Panc1 (cell line): ENCODE data around the gene SRRT. TPM values are rescaled to one million over a fixed set of nuclear protein-coding genes. Genes with fewer than 3 reads are reported as not detected.

Source experiments
- ATAC-seq: fragments of 200-7000 bp; cut with Tn5 transposase; 2 replicates; pipeline ENCODE4 v1.9.1; 2020; ENCODE audit warnings: mild to moderate bottlenecking, moderate library complexity
- BruUV-seq: library from RNA; stranded (reverse); fragments of 400-500 nt; replicated peaks from 2 replicates; lab custom pipeline; 2021; lab: Mats Ljungman, UMichigan
- CTCF ChIA-PET: fragments of 300-600 bp; sonication (Branson Sonifier 250); formaldehyde crosslinking; loops from one replicate; lab custom pipeline; 2022; ENCODE audit warnings: antibody characterized with exemption; lab: Charles Lee
- POLR2A ChIA-PET: fragments of 300-600 bp; sonication (Branson Sonifier 250); formaldehyde crosslinking; loops from one replicate; lab custom pipeline; 2022; ENCODE audit warnings: antibody characterized with exemption; lab: Charles Lee
- DNase-seq: peaks from one replicate; pipeline ENCODE4 v3.0.0-alpha.2; 2010; ENCODE audit warnings: low read depth, low spot score
- H3K27ac ChIP-seq: 2 replicates; pipeline ENCODE4 v1.5.1; 2011; ENCODE audit warnings: mild to moderate bottlenecking, low read length, inconsistent platforms
- H3K27me3 ChIP-seq: fragments of 200-500 bp; sonication (Bioruptor generic); 2 replicates; pipeline ENCODE4 v1.6.0; 2014; ENCODE audit warnings: low read length, inconsistent platforms; ENCODE audit not compliant: control insufficient read depth, insufficient read depth
- H3K36me3 ChIP-seq: fragments of 200-500 bp; sonication (Bioruptor generic); 2 replicates; pipeline ENCODE4 v1.5.1; 2014; ENCODE audit warnings: inconsistent platforms, mild to moderate bottlenecking, low read length, moderate library complexity; ENCODE audit not compliant: control insufficient read depth, insufficient read depth
- H3K4me1 ChIP-seq: 2 replicates; pipeline ENCODE4 v1.5.1; 2011; ENCODE audit warnings: inconsistent platforms, mild to moderate bottlenecking, low read length, moderate library complexity; ENCODE audit not compliant: control insufficient read depth, insufficient read depth
- H3K4me3 ChIP-seq, 2 experiments: 2 replicates each; pipeline ENCODE4 v1.5.1; 2011 to 2012; ENCODE audit warnings: low read depth in 2 of 2, low read length in 2 of 2, mild to moderate bottlenecking in 2 of 2, inconsistent platforms in 1 of 2, moderate library complexity in 1 of 2
- H3K9me3 ChIP-seq: fragments of 200-500 bp; sonication (Bioruptor generic); 2 replicates; pipeline ENCODE4 v1.5.1; 2014; ENCODE audit warnings: low read depth, mild to moderate bottlenecking, inconsistent platforms, low read length, moderate library complexity; ENCODE audit not compliant: control insufficient read depth, insufficient read depth
- POLR2AphosphoS5 ChIP-seq: IDR thresholded peaks from 2 replicates; pipeline ENCODE4 v1.6.1; 2012; ENCODE audit warnings: mild to moderate bottlenecking, low read depth, low read length, moderate library complexity
- SIN3A ChIP-seq: IDR thresholded peaks from 2 replicates; pipeline ENCODE4 v1.6.1; 2012; ENCODE audit warnings: low read depth, mild to moderate bottlenecking, low read length, moderate library complexity, borderline replicate concordance; ENCODE audit not compliant: insufficient read depth
- TCF7L2 ChIP-seq: IDR thresholded peaks from 2 replicates; pipeline ENCODE4 v1.6.1; 2011; ENCODE audit warnings: mild to moderate bottlenecking, low read depth, low read length, inconsistent platforms
- in situ Hi-C: cut with HindIII; loops from 2 replicates; pipeline ENCODE4 v1.10.0; 2016; ENCODE audit warnings: low sequenced_read_pairs, low pct_unique_long_range_greater_than_20kb
- intact Hi-C: fragments of 100-400 bp; cut with micrococcal nuclease; formaldehyde crosslinking; loops from one replicate; pipeline ENCODE4 v1.10.0; 2022; ENCODE audit not compliant: unreplicated experiment
- total RNA-seq: library from RNA; stranded (reverse); gene quantifications from one replicate; pipeline ENCODE4 v1.2.1, GENCODE V29; 2021; ENCODE audit not compliant: unreplicated experiment
- TF ChIP-seq, protein P1 (sequence below), 2 experiments: IDR thresholded peaks; 2 replicates each; pipeline ENCODE4 v1.6.1; 2011 to 2012; ENCODE audit warnings: low read depth in 2 of 2, control low read depth in 1 of 2, low read length in 1 of 2, mild to moderate bottlenecking in 1 of 2, moderate library complexity in 1 of 2; ENCODE audit not compliant: insufficient read depth in 1 of 2
- TF ChIP-seq, protein P2 (sequence below): fragments of 450-650 bp; IDR thresholded peaks from 2 replicates; pipeline ENCODE4 v1.5.1; 2017; ENCODE audit warnings: mild to moderate bottlenecking

The SRRT gene
- total RNA-seq, 1 experiment from 2014 or later = 248 TPM

DNA sequence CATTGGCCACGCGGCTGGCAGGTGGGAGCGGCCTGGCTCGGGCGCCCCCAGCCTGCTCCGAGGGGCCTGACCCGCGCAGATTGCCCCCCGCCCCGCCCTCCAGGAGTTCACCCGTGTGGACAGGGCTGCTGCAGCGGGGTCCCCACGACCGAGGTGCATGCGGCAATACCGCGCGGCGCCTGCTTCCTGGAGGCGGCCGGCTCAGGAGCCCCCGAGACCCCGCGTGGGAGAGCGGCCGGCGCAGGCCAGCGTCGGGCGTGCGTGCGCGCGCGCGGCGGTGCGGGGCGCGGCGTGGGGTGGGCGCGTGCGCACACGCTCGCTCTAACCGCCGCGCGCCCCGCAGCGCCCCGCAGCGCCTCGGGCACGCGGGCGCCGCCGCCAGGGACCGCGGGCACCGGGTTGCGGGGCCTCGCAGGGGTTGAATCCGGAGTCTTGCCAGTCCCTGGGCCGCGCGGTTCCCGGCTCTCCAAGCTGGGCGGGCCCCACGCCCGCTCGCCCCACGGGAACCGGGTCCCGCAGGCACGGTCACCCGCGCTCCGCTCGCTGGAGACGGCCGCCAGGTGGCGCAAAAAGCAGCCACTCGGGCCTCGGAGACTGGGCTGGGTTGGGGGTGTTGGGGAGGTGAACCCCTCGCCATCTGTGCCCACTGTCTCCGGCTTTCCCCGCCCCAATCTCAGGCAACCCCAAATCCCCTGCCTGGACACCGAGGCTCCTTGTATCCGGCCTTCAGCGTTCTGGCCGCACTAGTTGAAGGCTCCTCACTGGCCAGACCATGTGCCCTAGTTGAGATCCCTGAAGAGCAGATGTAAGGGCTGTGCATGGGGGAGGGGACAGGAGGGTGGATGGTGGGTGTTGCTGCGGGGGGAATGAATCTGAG is 22.1 kb downstream of the SRRT start:
- CTCF ChIA-PET = no interaction called here
- no peaks in the 10 kb centered on the region; the same call in 1 of the 2 replicates for H3K27me3 ChIP-seq
- in situ Hi-C loops = no loop called here

DNA sequence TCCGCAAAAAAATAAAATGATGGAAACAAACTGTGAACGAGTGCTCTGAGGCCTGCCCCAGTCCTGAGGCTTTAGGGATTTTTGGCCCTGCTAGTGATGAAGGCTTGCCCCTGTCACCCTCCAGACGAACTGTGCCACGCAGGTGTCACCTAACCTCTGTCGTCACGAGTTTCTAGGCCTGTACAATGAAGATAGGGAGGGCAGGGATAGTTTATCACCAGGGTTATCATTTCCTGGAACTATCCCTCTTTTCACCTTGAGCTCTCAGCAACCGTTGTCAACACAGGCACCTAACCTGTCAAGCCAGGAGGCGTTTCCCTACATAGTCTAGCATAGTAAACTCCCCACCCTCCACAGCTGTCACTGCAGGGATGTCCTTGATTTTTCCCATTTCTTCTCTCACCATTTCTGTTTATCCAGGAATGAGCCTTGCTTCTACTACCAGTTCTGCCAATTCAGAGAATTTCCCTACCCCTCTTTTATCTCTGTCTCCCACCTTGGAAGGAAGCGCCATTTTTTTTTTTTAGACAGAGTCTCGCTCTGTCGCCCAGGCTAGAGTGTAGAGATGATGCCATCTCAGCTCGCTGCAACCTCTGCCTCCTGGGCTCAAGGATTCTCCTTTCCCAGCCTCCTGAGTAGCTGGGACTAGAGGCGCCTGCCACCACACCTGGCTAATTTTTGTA is 23.0 kb downstream of the SRRT start:
- peaks cover 13% of the 10 kb centered on the region for H3K4me1 ChIP-seq
- no peak for TF ChIP-seq POLR2AphosphoS5
- TF ChIP-seq, protein P1, sequence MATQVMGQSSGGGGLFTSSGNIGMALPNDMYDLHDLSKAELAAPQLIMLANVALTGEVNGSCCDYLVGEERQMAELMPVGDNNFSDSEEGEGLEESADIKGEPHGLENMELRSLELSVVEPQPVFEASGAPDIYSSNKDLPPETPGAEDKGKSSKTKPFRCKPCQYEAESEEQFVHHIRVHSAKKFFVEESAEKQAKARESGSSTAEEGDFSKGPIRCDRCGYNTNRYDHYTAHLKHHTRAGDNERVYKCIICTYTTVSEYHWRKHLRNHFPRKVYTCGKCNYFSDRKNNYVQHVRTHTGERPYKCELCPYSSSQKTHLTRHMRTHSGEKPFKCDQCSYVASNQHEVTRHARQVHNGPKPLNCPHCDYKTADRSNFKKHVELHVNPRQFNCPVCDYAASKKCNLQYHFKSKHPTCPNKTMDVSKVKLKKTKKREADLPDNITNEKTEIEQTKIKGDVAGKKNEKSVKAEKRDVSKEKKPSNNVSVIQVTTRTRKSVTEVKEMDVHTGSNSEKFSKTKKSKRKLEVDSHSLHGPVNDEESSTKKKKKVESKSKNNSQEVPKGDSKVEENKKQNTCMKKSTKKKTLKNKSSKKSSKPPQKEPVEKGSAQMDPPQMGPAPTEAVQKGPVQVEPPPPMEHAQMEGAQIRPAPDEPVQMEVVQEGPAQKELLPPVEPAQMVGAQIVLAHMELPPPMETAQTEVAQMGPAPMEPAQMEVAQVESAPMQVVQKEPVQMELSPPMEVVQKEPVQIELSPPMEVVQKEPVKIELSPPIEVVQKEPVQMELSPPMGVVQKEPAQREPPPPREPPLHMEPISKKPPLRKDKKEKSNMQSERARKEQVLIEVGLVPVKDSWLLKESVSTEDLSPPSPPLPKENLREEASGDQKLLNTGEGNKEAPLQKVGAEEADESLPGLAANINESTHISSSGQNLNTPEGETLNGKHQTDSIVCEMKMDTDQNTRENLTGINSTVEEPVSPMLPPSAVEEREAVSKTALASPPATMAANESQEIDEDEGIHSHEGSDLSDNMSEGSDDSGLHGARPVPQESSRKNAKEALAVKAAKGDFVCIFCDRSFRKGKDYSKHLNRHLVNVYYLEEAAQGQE (IDR thresholded peaks at IDR 0.05; ENCODE audit: insufficient read depth in 1 of 2, low read depth in 2 of 2, low read length in 1 of 2) = no peak
- TF ChIP-seq TCF7L2 = no peak
- no peak for TF ChIP-seq SIN3A
- TF ChIP-seq, protein P2, sequence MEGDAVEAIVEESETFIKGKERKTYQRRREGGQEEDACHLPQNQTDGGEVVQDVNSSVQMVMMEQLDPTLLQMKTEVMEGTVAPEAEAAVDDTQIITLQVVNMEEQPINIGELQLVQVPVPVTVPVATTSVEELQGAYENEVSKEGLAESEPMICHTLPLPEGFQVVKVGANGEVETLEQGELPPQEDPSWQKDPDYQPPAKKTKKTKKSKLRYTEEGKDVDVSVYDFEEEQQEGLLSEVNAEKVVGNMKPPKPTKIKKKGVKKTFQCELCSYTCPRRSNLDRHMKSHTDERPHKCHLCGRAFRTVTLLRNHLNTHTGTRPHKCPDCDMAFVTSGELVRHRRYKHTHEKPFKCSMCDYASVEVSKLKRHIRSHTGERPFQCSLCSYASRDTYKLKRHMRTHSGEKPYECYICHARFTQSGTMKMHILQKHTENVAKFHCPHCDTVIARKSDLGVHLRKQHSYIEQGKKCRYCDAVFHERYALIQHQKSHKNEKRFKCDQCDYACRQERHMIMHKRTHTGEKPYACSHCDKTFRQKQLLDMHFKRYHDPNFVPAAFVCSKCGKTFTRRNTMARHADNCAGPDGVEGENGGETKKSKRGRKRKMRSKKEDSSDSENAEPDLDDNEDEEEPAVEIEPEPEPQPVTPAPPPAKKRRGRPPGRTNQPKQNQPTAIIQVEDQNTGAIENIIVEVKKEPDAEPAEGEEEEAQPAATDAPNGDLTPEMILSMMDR = no peak
- intact Hi-C loops (loop anchor here (2.0 to 5.0 kb wide), 2 partner anchors 161 to 179 kb away; no protein-coding TSS in a partner anchor), in situ Hi-C loops (no loop called here)
- H3K36me3 ChIP-seq = no peaks in the 10 kb centered on the region
- ChIA-PET CTCF (interaction anchor here (0.8 to 1.8 kb wide), 2 partner anchors 14 to 161 kb away, joined by 3 to 14 read pairs; no protein-coding TSS in a partner anchor), POLR2A (interaction anchor here (0.6 to 0.8 kb wide), 2 partner anchors 11 to 119 kb away, joined by 3 to 4 read pairs; no protein-coding TSS in a partner anchor)
- no peak overlapping the region for H3K4me3 ChIP-seq
- no peaks in the 10 kb centered on the region; the same call in 1 of the 2 replicates for H3K27me3 ChIP-seq
- ATAC-seq (no peak), DNase-seq (no peak)
- BruUV-seq = no TSS peak
- H3K9me3 ChIP-seq = no peaks in the 10 kb centered on the region
- H3K27ac ChIP-seq = no peak overlapping the region

More for the DNA sequence above, 22.1 kb downstream of the SRRT start:
- intact Hi-C loops = loop anchor here (2.0 to 5.0 kb wide), 2 partner anchors 162 to 180 kb away; no protein-coding TSS in a partner anchor
- TF ChIP-seq POLR2AphosphoS5 (no peak), SIN3A (0 out of 2 replicates have a peak, but pooled peaks have one; percentile 27), TCF7L2 (no peak)
- TF ChIP-seq, protein P2 = peak; percentile 94
- TF ChIP-seq, protein P1 (IDR thresholded peaks at IDR 0.05; ENCODE audit: insufficient read depth in 1 of 2, low read depth in 2 of 2, low read length in 1 of 2) = no peak
- DNase-seq (no peak), ATAC-seq (peak; percentile 56)
- POLR2A ChIA-PET = interaction anchor here (0.8 kb wide), 1 partner anchor 12 kb away, joined by 4 read pairs; no protein-coding TSS in a partner anchor
- no peaks in the 10 kb centered on the region for H3K36me3 ChIP-seq
- no peaks in the 10 kb centered on the region for H3K9me3 ChIP-seq
- no TSS peak for BruUV-seq
- H3K4me1 ChIP-seq = peaks cover 16% of the 10 kb centered on the region
- peak overlapping the region; percentile 50 to 57 for H3K4me3 ChIP-seq
- no peak overlapping the region; the same call in 1 of the 2 replicates for H3K27ac ChIP-seq
